HG03139 (cell line): ENCODE data around the gene LRRC27.
A peak's percentile ranks its signal among the peaks of the same experiment; 100 is the strongest.

Experiments used
- ATAC-seq: cut with Tn5 transposase; IDR thresholded peaks from one replicate; pipeline ENCODE4 v1.9.1; 2021; ENCODE audit not compliant: unreplicated experiment

Gene LRRC27

GRCh38 chr10:132388891-132389432 lies 57.0 kb downstream of the LRRC27 start:
- no peak for ATAC-seq

- ATAC-seq: no peak
Observed at GRCh38 chr10:132389433-132390169, 57.6 kb downstream of the LRRC27 start.

- ATAC-seq: no peak
Observed at GRCh38 chr10:132390170-132390920, 58.4 kb downstream of the LRRC27 start.

- no peak for ATAC-seq
Observed at GRCh38 chr10:132390921-132391675, 59.1 kb downstream of the LRRC27 start.

- ATAC-seq: no peak
Observed at GRCh38 chr10:132391676-132392020, 59.7 kb downstream of the LRRC27 start.

- ATAC-seq: no peak
Observed at GRCh38 chr10:132392184-132392800, 60.3 kb downstream of the LRRC27 start.

GRCh38 chr10:132392811-132393694 lies 61.1 kb downstream of the LRRC27 start:
- no peak for ATAC-seq

GRCh38 chr10:132393695-132394181 lies 61.7 kb downstream of the LRRC27 start:
- ATAC-seq: no peak

- ATAC-seq: no peak
Observed at GRCh38 chr10:132394201-132394811, 62.3 kb downstream of the LRRC27 start.

- no peak for ATAC-seq
Observed at GRCh38 chr10:132394936-132395703, 63.1 kb downstream of the LRRC27 start.

GRCh38 chr10:132395704-132396493 lies 63.9 kb downstream of the LRRC27 start:
- peak; percentile 22 for ATAC-seq

GRCh38 chr10:132396494-132397035 lies 64.6 kb downstream of the LRRC27 start:
- peak; percentile 38 for ATAC-seq

- ATAC-seq: no peak
Observed at GRCh38 chr10:132397036-132397541, 65.1 kb downstream of the LRRC27 start, which contains the start of gene PWWP2B. Gene PWWP2B, plus strand, starts transcription at chr10:132397200. Its CDS starts 27 bp downstream, at chr10:132397227.

- no peak for ATAC-seq
Observed at GRCh38 chr10:132397671-132398565, 65.9 kb downstream of the LRRC27 start.

GRCh38 chr10:132398566-132398991 lies 66.6 kb downstream of the LRRC27 start:
- ATAC-seq: no peak
